ENCODE measurements around the gene IL1RAP.

IL1RAP gene

GRCh38 chr3:190619353-190619752, 105.5 kb downstream of the IL1RAP start:
- peak overlapping the region; percentile 13 to 69 for H3K4me3 Mint-ChIP-seq
- H3K27ac Mint-ChIP-seq: peak overlapping the region; percentile 94 to 96
- DNase-seq (no peak), ATAC-seq (no peak)
- no peaks in the 10 kb centered on the region for H3K27me3 Mint-ChIP-seq
- H3K9me3 Mint-ChIP-seq: peaks cover 0 to 7% of the 10 kb centered on the region in 2 donors
- peaks cover 74% of the 10 kb centered on the region for H3K4me1 Mint-ChIP-seq

- Mint-ChIP-seq H3K27ac (no peak overlapping the region), H3K4me3 (no peak overlapping the region), H3K27me3 (no peaks in the 10 kb centered on the region), H3K9me3 (peaks cover 0 to 7% of the 10 kb centered on the region in 2 donors), H3K4me1 (peaks cover 70% of the 10 kb centered on the region)
- no peak for DNase-seq
- no peak for ATAC-seq
These were observed 105.9 kb downstream of the IL1RAP start for GRCh38 chr3:190619761-190620160.

- Mint-ChIP-seq H3K9me3 (peaks cover 0 to 7% of the 10 kb centered on the region in 2 donors), H3K27me3 (no peaks in the 10 kb centered on the region), H3K4me1 (peaks cover 67% of the 10 kb centered on the region), H3K4me3 (no peak overlapping the region), H3K27ac (no peak overlapping the region)
- DNase-seq (no peak), ATAC-seq (no peak)
These were observed 107.2 kb downstream of the IL1RAP start for GRCh38 chr3:190620886-190621608.

- Mint-ChIP-seq H3K27ac (no peak overlapping the region), H3K4me1 (peaks cover 58% of the 10 kb centered on the region)
- ATAC-seq: no peak
These were observed 108.0 kb downstream of the IL1RAP start for GRCh38 chr3:190621927-190622326.

DNA sequence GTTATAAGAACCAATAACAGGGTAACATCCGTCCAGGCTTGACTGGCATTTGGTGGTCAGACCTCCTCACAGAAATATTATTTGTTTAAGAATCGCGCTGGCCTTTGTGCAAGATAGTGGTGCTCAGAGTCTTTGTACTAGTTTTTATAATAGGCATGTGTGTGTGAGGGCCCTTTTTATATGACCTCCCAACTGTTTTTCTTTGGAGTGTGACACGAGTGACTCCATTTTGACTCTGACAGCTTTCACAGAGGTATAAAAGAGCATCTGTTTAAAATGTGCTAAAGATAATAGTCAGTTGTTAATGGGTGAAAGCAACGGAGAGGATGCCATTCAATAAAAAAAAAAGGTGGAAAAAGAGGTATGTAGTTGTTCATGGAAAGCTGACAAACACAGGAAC, 110.4 kb downstream of the IL1RAP start:
- no peak overlapping the region for H3K4me3 Mint-ChIP-seq
- no peaks in the 10 kb centered on the region for H3K9me3 Mint-ChIP-seq
- H3K27ac Mint-ChIP-seq: peak overlapping the region in 1 of 2 donors; percentile 25
- H3K4me1 Mint-ChIP-seq: peaks cover 34% of the 10 kb centered on the region
- H3K27me3 Mint-ChIP-seq: no peaks in the 10 kb centered on the region
- no peak for ATAC-seq
- DNase-seq: no peak

More at GRCh38 chr3:190621927-190622326, 108.0 kb downstream of the IL1RAP start:
- H3K4me3 Mint-ChIP-seq: no peak overlapping the region
- peaks cover 0 to 5% of the 10 kb centered on the region in 2 donors for H3K9me3 Mint-ChIP-seq
- H3K27me3 Mint-ChIP-seq: no peaks in the 10 kb centered on the region
- no peak for DNase-seq

DNA sequence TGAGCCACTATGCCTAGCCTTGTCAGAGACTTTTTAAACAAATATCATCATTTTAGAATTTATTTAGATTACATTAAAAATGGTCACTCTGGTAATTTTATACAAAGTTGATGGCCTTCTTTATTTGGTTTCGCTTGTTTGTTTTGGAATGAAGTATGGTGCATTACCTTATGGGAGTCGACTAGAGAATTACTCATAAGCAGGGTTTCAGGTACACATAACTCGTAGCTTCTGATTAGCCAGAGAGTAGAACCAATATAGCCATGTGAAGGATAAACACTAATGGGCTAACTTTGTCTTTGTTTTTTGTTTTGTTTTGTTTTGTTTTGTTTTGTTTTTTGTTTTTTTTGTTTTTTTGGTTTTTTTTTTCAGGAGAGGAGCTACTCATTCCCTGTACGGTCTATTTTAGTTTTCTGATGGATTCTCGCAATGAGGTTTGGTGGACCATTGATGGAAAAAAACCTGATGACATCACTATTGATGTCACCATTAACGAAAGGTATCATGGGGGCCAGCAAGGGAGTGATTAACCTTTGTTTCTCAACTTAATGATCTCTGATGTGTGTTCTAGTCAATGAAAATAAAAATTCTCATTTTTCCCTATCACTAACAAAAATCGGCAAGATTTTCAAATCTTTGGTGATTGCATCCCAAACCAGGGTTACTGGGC, 113.2 kb downstream of the IL1RAP start:
- ATAC-seq: no peak
- no peak overlapping the region for H3K4me3 Mint-ChIP-seq

GRCh38 chr3:190629088-190629487, 115.2 kb downstream of the IL1RAP start:
- no peak overlapping the region for H3K27ac Mint-ChIP-seq
- DNase-seq (no peak), ATAC-seq (peak; percentile 26)
- H3K9me3 Mint-ChIP-seq: no peaks in the 10 kb centered on the region
- peaks cover 15% of the 10 kb centered on the region for H3K4me1 Mint-ChIP-seq
- no peaks in the 10 kb centered on the region for H3K27me3 Mint-ChIP-seq
- no peak overlapping the region for H3K4me3 Mint-ChIP-seq

More for the DNA sequence above, 113.2 kb downstream of the IL1RAP start:
- H3K27me3 Mint-ChIP-seq: no peaks in the 10 kb centered on the region
- H3K27ac Mint-ChIP-seq: peak overlapping the region in 1 of 2 donors; percentile 69
- no peaks in the 10 kb centered on the region for H3K9me3 Mint-ChIP-seq
- peaks cover 23% of the 10 kb centered on the region for H3K4me1 Mint-ChIP-seq
- no peak for DNase-seq

DNA sequence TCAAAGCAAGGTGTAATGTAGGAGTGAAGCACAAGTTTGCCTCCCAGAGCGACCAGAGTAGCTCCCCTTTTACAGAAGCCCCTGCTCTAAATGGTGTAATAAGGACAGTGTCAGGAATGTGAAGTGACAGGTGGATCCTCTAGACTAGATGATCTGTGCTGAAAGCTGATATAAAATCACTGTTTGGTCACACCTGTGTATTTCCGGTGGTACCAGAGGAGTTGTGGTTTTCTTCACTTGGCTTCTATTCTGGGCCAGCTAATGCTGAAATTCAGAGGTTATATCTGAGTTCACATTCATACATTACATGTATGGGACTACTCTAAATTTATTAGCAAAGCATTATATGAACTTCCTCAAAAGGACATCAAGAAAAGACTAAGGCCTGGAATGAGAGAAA, 117.4 kb downstream of the IL1RAP start:
- Mint-ChIP-seq H3K4me1 (peaks cover 9% of the 10 kb centered on the region), H3K27me3 (no peaks in the 10 kb centered on the region), H3K4me3 (no peak overlapping the region), H3K27ac (no peak overlapping the region), H3K9me3 (no peaks in the 10 kb centered on the region)
- ATAC-seq: no peak
- DNase-seq: no peak

DNA sequence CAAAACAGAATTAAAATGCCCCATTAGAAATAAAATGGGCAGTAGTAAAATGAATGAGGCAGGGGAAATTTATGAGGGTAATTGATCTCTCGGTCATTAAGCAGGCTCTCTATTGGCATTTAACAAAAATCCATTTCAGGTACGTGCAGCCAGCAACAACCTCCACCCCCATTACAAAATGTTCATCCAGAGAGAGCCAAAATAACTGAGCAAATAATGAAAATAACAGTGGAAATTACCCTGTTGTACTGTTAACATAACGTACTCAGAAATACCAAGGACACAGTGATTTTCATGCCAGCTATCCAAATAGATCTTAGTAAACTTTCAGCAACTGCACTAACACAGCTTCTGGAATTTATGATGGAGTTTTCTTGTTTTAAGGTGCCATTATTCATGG, 127.7 kb downstream of the IL1RAP start:
- H3K4me3 Mint-ChIP-seq: no peak overlapping the region
- DNase-seq (no peak), ATAC-seq (no peak)
- H3K27me3 Mint-ChIP-seq: no peaks in the 10 kb centered on the region
- no peaks in the 10 kb centered on the region for H3K9me3 Mint-ChIP-seq
- no peaks in the 10 kb centered on the region for H3K4me1 Mint-ChIP-seq
- no peak overlapping the region for H3K27ac Mint-ChIP-seq

GRCh38 chr3:190642016-190642415, 128.1 kb downstream of the IL1RAP start:
- H3K27me3 Mint-ChIP-seq: no peaks in the 10 kb centered on the region
- H3K4me1 Mint-ChIP-seq: no peaks in the 10 kb centered on the region
- ATAC-seq: no peak
- DNase-seq: no peak
- H3K9me3 Mint-ChIP-seq: no peaks in the 10 kb centered on the region
- no peak overlapping the region for H3K4me3 Mint-ChIP-seq
- H3K27ac Mint-ChIP-seq: no peak overlapping the region

DNA sequence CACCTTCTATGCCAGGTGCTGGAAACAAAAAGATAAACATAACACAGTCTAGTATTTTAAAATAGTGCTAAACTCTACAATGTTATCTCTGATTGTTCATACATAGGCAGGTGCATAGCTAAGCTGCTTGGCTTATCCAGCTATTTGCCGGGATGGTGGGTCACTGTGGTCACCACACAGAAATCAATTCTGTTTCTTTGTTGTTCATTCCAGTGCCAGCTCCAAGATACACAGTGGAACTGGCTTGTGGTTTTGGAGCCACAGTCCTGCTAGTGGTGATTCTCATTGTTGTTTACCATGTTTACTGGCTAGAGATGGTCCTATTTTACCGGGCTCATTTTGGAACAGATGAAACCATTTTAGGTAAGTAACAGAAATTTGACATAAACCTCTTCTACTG, 130.2 kb downstream of the IL1RAP start:
- H3K4me3 Mint-ChIP-seq: no peak overlapping the region
- H3K27me3 Mint-ChIP-seq: no peaks in the 10 kb centered on the region
- no peak overlapping the region for H3K27ac Mint-ChIP-seq
- DNase-seq: no peak
- no peaks in the 10 kb centered on the region for H3K4me1 Mint-ChIP-seq
- no peak for ATAC-seq
- H3K9me3 Mint-ChIP-seq: no peaks in the 10 kb centered on the region

- H3K27ac Mint-ChIP-seq: no peak overlapping the region
These were observed 130.9 kb downstream of the IL1RAP start for GRCh38 chr3:190644766-190645165.

DNA sequence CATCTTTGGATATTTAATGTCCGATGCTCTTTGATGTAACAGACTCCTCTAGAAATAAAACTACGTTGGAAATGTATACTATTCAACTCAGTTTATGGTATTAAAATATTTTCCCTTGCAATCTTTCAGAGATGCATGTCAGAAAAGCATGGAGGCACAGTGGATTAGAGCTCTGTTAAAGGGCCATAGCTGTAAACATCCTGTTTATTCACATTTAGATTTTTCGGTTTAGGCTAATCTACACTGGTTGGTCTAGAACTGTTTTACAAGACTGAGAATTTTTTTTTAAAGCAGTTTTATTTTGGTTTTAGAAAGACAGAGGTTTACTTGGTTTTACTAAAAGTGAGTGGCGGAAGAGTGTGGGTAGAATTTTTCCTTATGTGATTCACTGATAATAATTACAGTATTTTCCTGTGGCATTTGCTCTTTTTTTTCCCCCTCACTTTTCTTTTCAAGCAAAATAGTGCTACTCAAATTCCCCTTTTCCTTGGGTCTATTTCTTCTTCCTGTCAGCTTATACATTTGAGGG, 132.1 kb downstream of the IL1RAP start:
- Mint-ChIP-seq H3K4me1 (no peaks in the 10 kb centered on the region), H3K9me3 (no peaks in the 10 kb centered on the region), H3K4me3 (no peak overlapping the region), H3K27ac (no peak overlapping the region), H3K27me3 (no peaks in the 10 kb centered on the region)
- no peak for ATAC-seq
- no peak for DNase-seq

More at GRCh38 chr3:190644766-190645165, 130.9 kb downstream of the IL1RAP start:
- Mint-ChIP-seq H3K27me3 (no peaks in the 10 kb centered on the region), H3K9me3 (no peaks in the 10 kb centered on the region), H3K4me1 (no peaks in the 10 kb centered on the region), H3K4me3 (no peak overlapping the region)
- no peak for ATAC-seq
- DNase-seq: no peak

DNA sequence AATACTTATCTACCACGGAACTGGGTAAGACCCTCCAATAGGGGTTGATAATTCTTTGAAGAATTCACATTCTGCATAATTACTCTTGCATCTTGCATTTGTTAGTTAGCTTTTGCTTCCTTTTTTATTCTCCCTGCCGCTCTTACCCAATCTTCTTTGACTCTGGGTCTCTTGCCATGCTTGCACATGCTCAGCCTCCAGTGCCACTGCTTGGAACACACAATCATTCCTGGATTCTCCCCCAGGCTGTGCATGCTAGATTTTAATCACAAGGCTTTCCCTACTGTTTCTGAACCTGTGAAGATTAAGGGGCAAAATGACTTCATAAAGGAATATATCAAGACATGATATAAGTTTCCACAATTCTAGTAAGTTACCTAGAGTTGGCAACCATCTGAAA, 133.1 kb downstream of the IL1RAP start:
- H3K27me3 Mint-ChIP-seq: no peaks in the 10 kb centered on the region
- DNase-seq: no peak
- no peaks in the 10 kb centered on the region for H3K4me1 Mint-ChIP-seq
- no peak overlapping the region for H3K27ac Mint-ChIP-seq
- no peak for ATAC-seq
- H3K9me3 Mint-ChIP-seq: no peaks in the 10 kb centered on the region
- H3K4me3 Mint-ChIP-seq: no peak overlapping the region

DNA sequence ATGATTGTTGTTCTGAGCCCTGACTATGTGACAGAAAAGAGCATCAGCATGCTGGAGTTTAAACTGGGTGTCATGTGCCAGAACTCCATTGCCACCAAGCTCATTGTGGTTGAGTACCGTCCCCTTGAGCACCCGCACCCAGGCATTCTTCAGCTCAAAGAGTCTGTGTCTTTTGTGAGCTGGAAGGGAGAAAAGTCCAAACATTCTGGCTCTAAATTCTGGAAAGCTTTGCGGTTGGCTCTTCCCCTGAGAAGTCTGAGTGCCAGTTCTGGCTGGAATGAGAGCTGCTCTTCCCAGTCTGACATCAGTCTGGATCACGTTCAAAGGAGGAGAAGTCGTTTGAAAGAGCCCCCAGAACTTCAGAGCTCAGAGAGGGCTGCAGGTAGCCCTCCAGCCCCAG, 142.0 kb downstream of the IL1RAP start:
- ATAC-seq: no peak
- Mint-ChIP-seq H3K27me3 (peaks cover 11% of the 10 kb centered on the region), H3K4me1 (no peaks in the 10 kb centered on the region), H3K4me3 (no peak overlapping the region), H3K27ac (no peak overlapping the region), H3K9me3 (no peaks in the 10 kb centered on the region)
- DNase-seq: no peak

DNA sequence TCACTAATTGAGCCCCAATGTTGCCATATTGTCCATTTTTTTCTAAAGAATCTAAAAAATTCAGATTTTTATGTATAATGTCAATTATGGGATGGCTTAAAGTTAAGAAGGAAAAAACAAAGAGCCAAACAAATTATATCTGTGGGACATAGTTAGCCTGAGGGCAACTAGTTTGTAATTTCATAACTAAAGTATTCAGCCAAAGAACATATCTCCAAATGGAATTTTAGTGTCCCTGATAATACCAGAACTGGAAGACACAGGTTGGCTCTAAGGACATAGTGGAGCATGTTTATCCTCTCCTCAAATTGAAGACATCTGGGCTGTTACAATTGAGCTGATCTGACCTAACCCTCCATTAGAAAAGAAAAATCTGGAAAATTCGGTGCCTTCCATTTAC, 144.2 kb downstream of the IL1RAP start:
- Mint-ChIP-seq H3K27ac (no peak overlapping the region), H3K27me3 (peaks cover 20% of the 10 kb centered on the region), H3K4me3 (no peak overlapping the region), H3K9me3 (no peaks in the 10 kb centered on the region), H3K4me1 (no peaks in the 10 kb centered on the region)
- ATAC-seq (no peak), DNase-seq (no peak)
